Measurements from ENCODE around the gene KCNQ2.

- TF ChIP-seq CTCF (IDR thresholded peaks at IDR 0.05; ENCODE audit: low read length) (no peak), EZH2 (IDR thresholded peaks at IDR 0.05; ENCODE audit: borderline replicate concordance, low read length) (no peak)
These were observed 29.6 kb upstream of the KCNQ2 start for GRCh38 chr20:63501818-63502670.
